Measurements from ENCODE around the gene CFAP43. TPM values are rescaled to one million over a fixed set of nuclear protein-coding genes. Genes with fewer than 3 reads are reported as not detected.

CFAP43 gene
- total RNA-seq, 1 donor from 2014 or later, result not detected

GRCh38 chr10:104276192-104276591, 44.0 kb upstream of the CFAP43 start:
- Mint-ChIP-seq H3K27ac (no peak overlapping the region), H3K4me1 (peaks cover 6% of the 10 kb centered on the region), H3K36me3 (ENCODE audit: low read depth) (no peaks in the 10 kb centered on the region), H3K27me3 (peaks cover 10% of the 10 kb centered on the region), H3K4me3 (no peak overlapping the region), H3K9me3 (no peaks in the 10 kb centered on the region)
- DNase-seq, result no peak
- TF ChIP-seq, protein P1, sequence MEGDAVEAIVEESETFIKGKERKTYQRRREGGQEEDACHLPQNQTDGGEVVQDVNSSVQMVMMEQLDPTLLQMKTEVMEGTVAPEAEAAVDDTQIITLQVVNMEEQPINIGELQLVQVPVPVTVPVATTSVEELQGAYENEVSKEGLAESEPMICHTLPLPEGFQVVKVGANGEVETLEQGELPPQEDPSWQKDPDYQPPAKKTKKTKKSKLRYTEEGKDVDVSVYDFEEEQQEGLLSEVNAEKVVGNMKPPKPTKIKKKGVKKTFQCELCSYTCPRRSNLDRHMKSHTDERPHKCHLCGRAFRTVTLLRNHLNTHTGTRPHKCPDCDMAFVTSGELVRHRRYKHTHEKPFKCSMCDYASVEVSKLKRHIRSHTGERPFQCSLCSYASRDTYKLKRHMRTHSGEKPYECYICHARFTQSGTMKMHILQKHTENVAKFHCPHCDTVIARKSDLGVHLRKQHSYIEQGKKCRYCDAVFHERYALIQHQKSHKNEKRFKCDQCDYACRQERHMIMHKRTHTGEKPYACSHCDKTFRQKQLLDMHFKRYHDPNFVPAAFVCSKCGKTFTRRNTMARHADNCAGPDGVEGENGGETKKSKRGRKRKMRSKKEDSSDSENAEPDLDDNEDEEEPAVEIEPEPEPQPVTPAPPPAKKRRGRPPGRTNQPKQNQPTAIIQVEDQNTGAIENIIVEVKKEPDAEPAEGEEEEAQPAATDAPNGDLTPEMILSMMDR (IDR thresholded peaks at IDR 0.05), result no peak
- ChIA-PET CTCF (interaction anchor here (1.2 to 2.8 kb wide), 6 partner anchors 14 to 388 kb away, joined by 3 to 14 read pairs (median 4); partner anchors contain the start of genes CFAP58 and GSTO1), POLR2A (no interaction called here)
- intact Hi-C loops (cut with micrococcal nuclease), result no loop called here
- no peak for ATAC-seq (ENCODE audit: low read depth)

DNA sequence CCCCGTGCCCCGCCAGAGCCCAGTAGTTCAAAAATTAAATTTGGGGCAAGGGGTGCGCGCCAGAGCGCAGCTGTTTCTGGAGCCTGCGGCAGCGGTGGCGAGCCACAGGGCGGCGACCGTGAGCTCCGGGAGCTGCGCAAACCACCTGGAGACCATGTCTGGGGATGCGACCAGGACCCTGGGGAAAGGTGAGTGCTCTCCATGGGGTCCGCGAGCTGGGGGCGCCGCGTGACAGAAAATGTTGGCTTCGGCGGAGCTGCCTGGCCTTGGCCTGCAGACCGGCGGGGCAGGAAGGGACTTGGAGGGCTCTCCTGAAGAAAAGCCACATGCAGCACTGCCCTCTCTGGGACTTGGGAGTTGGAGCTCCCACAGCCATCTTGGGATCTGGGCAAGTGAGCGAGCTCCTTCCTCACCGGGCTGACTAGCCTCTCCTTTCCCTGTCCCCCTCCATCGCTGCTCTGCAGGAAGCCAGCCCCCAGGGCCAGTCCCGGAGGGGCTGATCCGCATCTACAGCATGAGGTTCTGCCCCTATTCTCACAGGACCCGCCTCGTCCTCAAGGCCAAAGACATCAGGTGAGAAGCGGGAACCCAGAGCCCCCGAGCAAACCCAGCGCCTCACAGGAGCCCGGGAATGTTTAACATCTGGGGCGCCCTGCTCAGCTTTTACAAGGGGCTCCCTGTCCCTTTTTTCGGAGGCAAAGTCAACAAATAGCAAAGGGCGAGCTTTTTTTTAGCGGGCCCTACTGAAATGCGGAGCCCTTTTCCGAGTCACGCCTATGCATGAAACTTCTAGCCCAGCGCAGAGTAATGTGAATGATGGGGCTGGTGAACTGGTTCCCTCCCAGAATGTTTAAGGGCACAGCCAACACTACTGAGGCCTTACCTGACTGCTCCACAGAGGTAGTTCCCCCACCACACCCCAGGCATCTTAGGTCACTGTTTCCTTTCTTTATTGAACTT, 42.9 kb upstream of the CFAP43 start:
- Mint-ChIP-seq H3K27me3 (peaks cover 5% of the 10 kb centered on the region), H3K9me3 (no peaks in the 10 kb centered on the region), H3K4me3 (no peak overlapping the region), H3K36me3 (ENCODE audit: low read depth) (no peaks in the 10 kb centered on the region), H3K27ac (no peak overlapping the region), H3K4me1 (peaks cover 6% of the 10 kb centered on the region)
- ChIA-PET POLR2A (interaction anchor here (0.9 kb wide), 1 partner anchor 79 kb away, joined by 4 read pairs; the partner anchor contains the start of gene CFAP58), CTCF (interaction anchor here (0.6 to 3.1 kb wide), 20 partner anchors 8 to 387 kb away, joined by 3 to 35 read pairs (median 6); partner anchors contain the start of genes CFAP43, CFAP58 and GSTO1)
- intact Hi-C loops (cut with micrococcal nuclease), result no loop called here
- TF ChIP-seq, protein P1 (IDR thresholded peaks at IDR 0.05), result no peak
- DNase-seq (peak; percentile 36), ATAC-seq (ENCODE audit: low read depth) (peak; percentile 83)

- no peak overlapping the region for H3K4me3 Mint-ChIP-seq
- DNase-seq (no peak), ATAC-seq (ENCODE audit: low read depth) (no peak)
- peaks cover 5% of the 10 kb centered on the region for H3K27me3 Mint-ChIP-seq
- ChIA-PET CTCF (interaction anchor here (0.6 to 3.1 kb wide), 18 partner anchors 9 to 386 kb away, joined by 3 to 35 read pairs (median 6); partner anchors contain the start of genes CFAP43, CFAP58 and GSTO1), POLR2A (interaction anchor here (0.6 kb wide), 1 partner anchor 153 kb away, joined by 3 read pairs; no protein-coding TSS in a partner anchor)
- H3K36me3 Mint-ChIP-seq (ENCODE audit: low read depth), result peaks cover 2% of the 10 kb centered on the region
- no peak overlapping the region for H3K27ac Mint-ChIP-seq
- H3K9me3 Mint-ChIP-seq, result no peaks in the 10 kb centered on the region
- peaks cover 12% of the 10 kb centered on the region for H3K4me1 Mint-ChIP-seq
- intact Hi-C loops (cut with micrococcal nuclease), result no loop called here
- TF ChIP-seq, protein P1 (IDR thresholded peaks at IDR 0.05), result no peak
Measured at GRCh38 chr10:104273899-104274575, 41.9 kb upstream of the CFAP43 start.

- intact Hi-C loops (cut with micrococcal nuclease), result no loop called here
- Mint-ChIP-seq H3K36me3 (ENCODE audit: low read depth) (peaks cover 6% of the 10 kb centered on the region), H3K9me3 (no peaks in the 10 kb centered on the region), H3K4me3 (no peak overlapping the region), H3K27me3 (peaks cover 5% of the 10 kb centered on the region), H3K4me1 (peaks cover 14% of the 10 kb centered on the region), H3K27ac (no peak overlapping the region)
- TF ChIP-seq, protein P1 (IDR thresholded peaks at IDR 0.05), result no peak
- no peak for DNase-seq
- ChIA-PET POLR2A (interaction anchor here (0.6 to 0.8 kb wide), 2 partner anchors 62 to 362 kb away, joined by 5 read pairs; no protein-coding TSS in a partner anchor), CTCF (interaction anchor here (1.1 to 3.1 kb wide), 10 partner anchors 9 to 80 kb away, joined by 3 to 35 read pairs (median 7); partner anchors contain the start of genes CFAP43, CFAP58 and GSTO1)
- no peak for ATAC-seq (ENCODE audit: low read depth)
Measured at GRCh38 chr10:104273286-104273685, 41.1 kb upstream of the CFAP43 start.
